Measurements from ENCODE around the gene ITPR2. TPM values are rescaled to one million over a fixed set of nuclear protein-coding genes. Genes with fewer than 3 reads are reported as not detected.
"Not testable (repeated sequence)": the region's sequence is repeated elsewhere in the genome, so short reads cannot be mapped to it uniquely, and the experiment has no call there.

Gene ITPR2
- polyA plus RNA-seq, 2 of the 4 experiments (the other 2 are of a cell fraction), result 3.1 to 8.1 TPM

- no peak for TF ChIP-seq NPAS2 (CRISPR knock-in tag; IDR thresholded peaks at IDR 0.05; ENCODE audit: borderline replicate concordance)
- TF ChIP-seq ZNF302 (CRISPR knock-in tag; IDR thresholded peaks at IDR 0.05), result no peak
- no peak for TF ChIP-seq CHD4 (IDR thresholded peaks at IDR 0.05; ENCODE audit: borderline replicate concordance)
- no peak for TF ChIP-seq BHLHE40 (IDR thresholded peaks at IDR 0.05; ENCODE audit: low read depth, low read length)
- no peak for TF ChIP-seq E2F6 (IDR thresholded peaks at IDR 0.05; ENCODE audit: borderline replicate concordance, low read depth)
- TF ChIP-seq MAZ (IDR thresholded peaks at IDR 0.05; ENCODE audit: borderline replicate concordance, low read depth, low read length), result no peak
Measured at GRCh38 chr12:26678697-26679660, 154.0 kb downstream of the ITPR2 start (continued).

GRCh38 chr12:26671487-26671886 is 161.5 kb downstream of the ITPR2 start:
- DNase-seq (ENCODE audit: low read depth in 1 of 2, low spot score in 1 of 2); FAIRE-seq; H3K4me1 ChIP-seq; POLR2A ChIA-PET; H3K27ac ChIP-seq; H3K4me3 ChIP-seq; ATAC-seq; H3K4me2 ChIP-seq; H3K9me3 ChIP-seq; CTCF ChIA-PET: not testable (repeated sequence)
- WGBS (ENCODE audit: missing lambda C conversion rate), result 28% methylated on average over 5 of the region's 5 CpGs

- no peak for TF ChIP-seq RNF2 (IDR thresholded peaks at IDR 0.05; ENCODE audit: borderline replicate concordance, low read depth)
- no peak for TF ChIP-seq CHD2 (IDR thresholded peaks at IDR 0.05; ENCODE audit: low read length, partially characterized antibody)
- no peak for TF ChIP-seq ZC3H11A (IDR thresholded peaks at IDR 0.05)
- TF ChIP-seq HMGXB4 (CRISPR knock-in tag; IDR thresholded peaks at IDR 0.05; ENCODE audit: borderline replicate concordance), result no peak
- no peak for TF ChIP-seq ZNF302 (CRISPR knock-in tag; IDR thresholded peaks at IDR 0.05)
- no peak for TF ChIP-seq USF2 (IDR thresholded peaks at IDR 0.05)
- TF ChIP-seq HEYL (CRISPR knock-in tag; IDR thresholded peaks at IDR 0.05), result no peak
- TF ChIP-seq KDM1A (IDR thresholded peaks at IDR 0.05; ENCODE audit: low read depth), result no peak
- TF ChIP-seq ZSCAN20 (CRISPR knock-in tag; IDR thresholded peaks at IDR 0.05), result no peak
- TF ChIP-seq RFX5 (IDR thresholded peaks at IDR 0.05), result no peak
- no peak for TF ChIP-seq NR3C1 (IDR thresholded peaks at IDR 0.05)
- no peak for TF ChIP-seq POLR2AphosphoS2 (conservative IDR thresholded peaks at IDR 0.05; ENCODE audit: low read length)
- TF ChIP-seq ZFP36 (IDR thresholded peaks at IDR 0.05; ENCODE audit: borderline replicate concordance, partially characterized antibody), result no peak
- TF ChIP-seq CEBPB (IDR thresholded peaks at IDR 0.05), result no peak
- TF ChIP-seq CTCF (IDR thresholded peaks at IDR 0.05), result no peak
- no peak for TF ChIP-seq MAFK (IDR thresholded peaks at IDR 0.05; ENCODE audit: partially characterized antibody)
- no peak for TF ChIP-seq EHF (CRISPR knock-in tag; IDR thresholded peaks at IDR 0.05)
- TF ChIP-seq CHD4 (IDR thresholded peaks at IDR 0.05; ENCODE audit: borderline replicate concordance), result no peak
- TF ChIP-seq NPAS2 (CRISPR knock-in tag; IDR thresholded peaks at IDR 0.05; ENCODE audit: borderline replicate concordance), result no peak
- Histone ChIP-seq H3K4me2 (no peak overlapping the region), H3K27ac (no peak overlapping the region), H3K4me3 (no peak overlapping the region), H3K9me3 (no peaks in the 10 kb centered on the region), H3K4me1 (no peaks in the 10 kb centered on the region)
- WGBS (ENCODE audit: missing lambda C conversion rate), result 55% methylated on average over 3 of the region's 3 CpGs
- ChIA-PET CTCF (no interaction called here), POLR2A (no interaction called here)
- no peak for ATAC-seq
- no peak for DNase-seq (ENCODE audit: low read depth in 1 of 2, low spot score in 1 of 2)
- FAIRE-seq, result no peak
Measured at GRCh38 chr12:26668847-26669246, 164.1 kb downstream of the ITPR2 start.

Measured in A549 (cell line).